KMS-11 (cell line): ENCODE data around the gene C2CD5.

Experiments
- H2AFZ ChIP-seq: fragments of 200-600 bp; sonication (generic); 2 replicates; pipeline ENCODE4 v1.6.1; 2016; ENCODE audit warnings: antibody characterized with exemption, mixed run types, low read depth
- H3K27ac ChIP-seq: fragments of 200-600 bp; sonication (generic); 2 replicates; pipeline ENCODE4 v1.6.1; 2016; ENCODE audit warnings: mild to moderate bottlenecking, mixed run types
- H3K27me3 ChIP-seq: fragments of 200-600 bp; sonication (generic); 2 replicates; pipeline ENCODE4 v1.6.1; 2017; ENCODE audit warnings: mild to moderate bottlenecking, low read depth, mixed run types, moderate library complexity; ENCODE audit not compliant: insufficient read depth
- H3K36me3 ChIP-seq: fragments of 200-600 bp; sonication (generic); 2 replicates; pipeline ENCODE4 v1.6.1; 2017; ENCODE audit warnings: mild to moderate bottlenecking, mixed run types; ENCODE audit not compliant: insufficient read depth
- H3K4me1 ChIP-seq: fragments of 200-600 bp; sonication (generic); 2 replicates; pipeline ENCODE4 v1.6.1; 2016; ENCODE audit warnings: mild to moderate bottlenecking, low read depth, mixed run types; ENCODE audit not compliant: poor library complexity, severe bottlenecking
- H3K4me2 ChIP-seq: fragments of 200-600 bp; sonication (generic); 2 replicates; pipeline ENCODE4 v1.7.0; 2016; ENCODE audit warnings: mild to moderate bottlenecking, mixed run types
- H3K4me3 ChIP-seq: fragments of 200-600 bp; sonication (generic); IDR thresholded peaks from 2 replicates; pipeline ENCODE4 v1.6.1; 2017; ENCODE audit warnings: low read depth, low read length, mixed read lengths; ENCODE audit not compliant: insufficient read depth
- H3K79me2 ChIP-seq: fragments of 200-600 bp; sonication (generic); 2 replicates; pipeline ENCODE4 v1.6.1; 2016; ENCODE audit warnings: low read depth, mixed run types; ENCODE audit not compliant: insufficient read depth
- H3K9ac ChIP-seq: fragments of 200-600 bp; sonication (generic); 2 replicates; pipeline ENCODE4 v1.6.1; 2016; ENCODE audit warnings: mild to moderate bottlenecking, mixed run types
- H4K20me1 ChIP-seq: fragments of 200-600 bp; sonication (generic); 2 replicates; pipeline ENCODE4 v1.6.1; 2016; ENCODE audit warnings: mild to moderate bottlenecking, mixed run types; ENCODE audit not compliant: insufficient read depth
- TF ChIP-seq, protein P1 (sequence below): fragments of 200-600 bp; sonication (generic); conservative IDR thresholded peaks from 2 replicates; pipeline ENCODE4 v1.6.1; 2017; ENCODE audit warnings: low read depth, mild to moderate bottlenecking, antibody characterized with exemption, low read length, moderate library complexity, mixed read lengths

Gene C2CD5

DNA sequence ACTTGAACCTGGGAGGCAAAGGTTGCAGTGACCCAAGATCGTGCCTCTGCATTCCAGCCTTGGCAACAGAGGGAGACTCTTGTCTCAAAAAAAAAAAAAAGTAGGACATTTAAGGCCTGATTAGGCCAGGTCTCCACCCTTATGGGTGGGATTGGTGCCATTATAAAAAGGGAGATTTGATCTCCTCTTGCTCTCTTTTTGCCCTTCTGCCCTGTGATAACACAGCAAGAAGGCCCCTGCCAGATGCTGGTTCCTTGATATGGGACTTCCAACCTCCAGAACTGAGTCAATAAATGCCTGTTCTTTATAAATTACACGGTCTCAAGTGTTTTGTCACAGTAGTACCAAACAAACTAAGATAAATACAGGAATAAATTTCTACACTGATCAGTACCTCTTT is 81.0 kb downstream of the C2CD5 start:
- H3K36me3 ChIP-seq: no peaks in the 10 kb centered on the region
- no peak overlapping the region for H3K4me2 ChIP-seq
- TF ChIP-seq, protein P1, sequence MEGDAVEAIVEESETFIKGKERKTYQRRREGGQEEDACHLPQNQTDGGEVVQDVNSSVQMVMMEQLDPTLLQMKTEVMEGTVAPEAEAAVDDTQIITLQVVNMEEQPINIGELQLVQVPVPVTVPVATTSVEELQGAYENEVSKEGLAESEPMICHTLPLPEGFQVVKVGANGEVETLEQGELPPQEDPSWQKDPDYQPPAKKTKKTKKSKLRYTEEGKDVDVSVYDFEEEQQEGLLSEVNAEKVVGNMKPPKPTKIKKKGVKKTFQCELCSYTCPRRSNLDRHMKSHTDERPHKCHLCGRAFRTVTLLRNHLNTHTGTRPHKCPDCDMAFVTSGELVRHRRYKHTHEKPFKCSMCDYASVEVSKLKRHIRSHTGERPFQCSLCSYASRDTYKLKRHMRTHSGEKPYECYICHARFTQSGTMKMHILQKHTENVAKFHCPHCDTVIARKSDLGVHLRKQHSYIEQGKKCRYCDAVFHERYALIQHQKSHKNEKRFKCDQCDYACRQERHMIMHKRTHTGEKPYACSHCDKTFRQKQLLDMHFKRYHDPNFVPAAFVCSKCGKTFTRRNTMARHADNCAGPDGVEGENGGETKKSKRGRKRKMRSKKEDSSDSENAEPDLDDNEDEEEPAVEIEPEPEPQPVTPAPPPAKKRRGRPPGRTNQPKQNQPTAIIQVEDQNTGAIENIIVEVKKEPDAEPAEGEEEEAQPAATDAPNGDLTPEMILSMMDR: no peak
- no peak overlapping the region for H2AFZ ChIP-seq
- H3K27ac ChIP-seq: no peak overlapping the region
- no peaks in the 10 kb centered on the region for H3K27me3 ChIP-seq
- H3K4me1 ChIP-seq: no peaks in the 10 kb centered on the region
- no peak overlapping the region for H3K9ac ChIP-seq
- H3K79me2 ChIP-seq: no peaks in the 10 kb centered on the region
- H4K20me1 ChIP-seq: no peaks in the 10 kb centered on the region
- H3K4me3 ChIP-seq: no peak overlapping the region

DNA sequence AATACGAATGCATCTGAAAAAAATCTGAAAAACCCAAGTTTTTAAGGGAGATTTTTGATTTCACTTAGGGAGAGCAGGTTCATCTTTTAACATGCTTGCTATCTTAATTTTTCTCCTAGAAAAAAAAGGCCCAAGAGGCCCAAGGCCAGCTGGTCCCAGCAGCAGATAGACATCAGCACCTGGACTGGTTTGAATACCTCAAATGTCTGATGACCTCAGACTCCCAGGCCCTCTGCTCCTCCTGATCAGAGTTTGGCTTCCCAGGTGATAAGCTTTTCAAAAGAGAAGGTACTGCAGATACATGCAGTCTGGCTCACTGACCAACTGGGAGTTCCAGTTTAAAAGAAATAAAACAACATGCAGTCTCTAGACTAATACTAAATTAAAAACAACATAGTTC is 82.6 kb downstream of the C2CD5 start:
- Histone ChIP-seq H3K4me3 (no peak overlapping the region), H3K27me3 (no peaks in the 10 kb centered on the region), H3K4me2 (no peak overlapping the region), H2AFZ (no peak overlapping the region), H3K27ac (no peak overlapping the region), H3K79me2 (no peaks in the 10 kb centered on the region), H3K9ac (no peak overlapping the region), H4K20me1 (no peaks in the 10 kb centered on the region), H3K4me1 (no peaks in the 10 kb centered on the region), H3K36me3 (no peaks in the 10 kb centered on the region)
- TF ChIP-seq, protein P1: no peak

DNA sequence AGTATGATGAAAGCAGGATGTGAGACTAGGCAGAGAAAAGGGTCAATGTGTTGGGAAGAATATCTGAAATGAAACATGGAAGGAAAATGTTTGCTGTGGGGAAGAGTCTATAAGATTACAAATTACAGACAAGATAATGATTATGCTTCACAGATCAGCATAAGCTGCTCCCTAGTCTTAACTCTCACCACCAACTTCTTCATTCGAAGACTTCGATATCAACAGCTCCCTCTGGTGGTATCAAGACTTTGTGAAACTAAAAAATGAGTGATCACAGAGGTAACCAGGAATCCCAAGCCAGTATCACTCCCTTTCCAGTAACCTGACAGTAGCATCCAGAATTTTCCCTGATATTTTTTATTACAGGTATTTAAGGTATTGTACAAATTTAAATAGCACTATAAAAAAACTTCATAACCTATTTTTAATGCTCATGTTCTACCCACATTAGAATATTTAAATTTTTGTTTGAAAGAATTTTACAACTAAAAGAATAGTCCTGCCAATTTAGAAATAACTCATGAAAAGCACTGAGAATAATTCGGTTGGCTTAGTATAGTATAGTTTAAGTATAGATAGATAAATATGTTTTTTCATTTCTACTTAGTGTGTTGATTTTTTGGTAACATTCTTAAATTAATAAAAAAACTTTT is 84.4 kb downstream of the C2CD5 start:
- Histone ChIP-seq H3K4me3 (no peak overlapping the region), H3K27ac (no peak overlapping the region), H3K4me2 (no peak overlapping the region), H3K4me1 (no peaks in the 10 kb centered on the region), H3K79me2 (no peaks in the 10 kb centered on the region), H3K36me3 (no peaks in the 10 kb centered on the region), H3K27me3 (no peaks in the 10 kb centered on the region), H2AFZ (no peak overlapping the region), H4K20me1 (no peaks in the 10 kb centered on the region), H3K9ac (no peak overlapping the region)
- TF ChIP-seq, protein P1: peak; percentile 51

DNA sequence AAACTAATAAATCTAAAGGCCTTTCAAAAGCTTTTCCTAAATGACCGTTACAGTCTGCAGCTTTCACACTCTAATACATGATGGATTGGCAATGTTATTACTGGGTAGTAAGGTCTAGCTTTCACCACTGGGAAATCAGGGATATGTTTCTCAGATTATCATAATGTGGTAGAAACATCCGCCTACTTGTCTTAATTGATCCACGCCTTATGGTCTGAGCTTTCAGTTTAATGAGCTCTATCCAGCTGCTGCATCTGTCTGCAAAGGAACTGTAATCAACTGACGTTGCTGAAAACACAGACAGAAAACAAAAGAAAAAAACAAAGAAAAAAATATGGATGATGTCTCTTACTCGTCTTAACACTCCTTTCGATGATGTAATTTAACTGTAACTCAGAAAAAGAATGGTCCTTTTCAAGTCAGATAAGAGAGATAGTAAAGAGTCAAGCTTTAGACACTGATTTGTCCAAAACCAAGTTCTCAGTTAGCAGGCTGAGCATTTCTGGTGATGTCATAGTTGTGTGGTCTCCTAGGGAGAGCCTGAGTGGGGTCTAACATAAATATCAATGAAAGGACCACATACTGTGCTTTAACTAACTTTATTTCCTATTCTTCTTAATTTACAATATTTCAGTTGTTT is 85.9 kb downstream of the C2CD5 start:
- Histone ChIP-seq H3K27ac (no peak overlapping the region), H4K20me1 (no peaks in the 10 kb centered on the region), H3K36me3 (no peaks in the 10 kb centered on the region), H3K4me1 (no peaks in the 10 kb centered on the region), H3K79me2 (no peaks in the 10 kb centered on the region), H3K4me2 (no peak overlapping the region), H2AFZ (no peak overlapping the region), H3K9ac (no peak overlapping the region), H3K4me3 (no peak overlapping the region), H3K27me3 (no peaks in the 10 kb centered on the region)
- TF ChIP-seq, protein P1: no peak
